ENCODE results near the gene NRARP. TPM values are rescaled to one million over a fixed set of nuclear protein-coding genes. Genes with fewer than 3 reads are reported as not detected.

Gene NRARP
- total and polyA plus RNA-seq, 2 of the 8 experiments (the other 6 are each of a cell fraction or from before 2014, with no cell fraction given): 32.5 to 37.2 TPM

- DNase-seq (ENCODE audit: low read depth in 1 of 2, low spot score in 2 of 2): no peak
- Histone ChIP-seq H3K79me1 (ENCODE audit: low read depth, low read length) (peaks cover 9% of the 10 kb centered on the region), H3K4me3 (ENCODE audit: extremely low read depth in 1 of 4, insufficient read depth in 2 of 4, low read depth in 3 of 4, low read length in 4 of 4) (no peak overlapping the region), H2BK5ac (ENCODE audit: low read depth, low read length) (no peak overlapping the region), H3K27me3 (replicated peaks in 1 of 4; ENCODE audit: control insufficient read depth in 3 of 4, extremely low read depth in 1 of 4, insufficient read depth in 3 of 4, low read length in 3 of 4) (peaks cover 0 to 7% (median 0%) of the 10 kb centered on the region in 4 experiments; a peak in 2 of 7 replicates), H2BK12ac (ENCODE audit: low read depth, low read length) (no peak overlapping the region), H3K9ac (replicated peaks in 1 of 4; ENCODE audit: extremely low read depth in 1 of 4, low read depth in 3 of 4, low read length in 3 of 4) (no peak overlapping the region), H2AK5ac (ENCODE audit: low read depth, low read length) (no peak overlapping the region), H4K8ac (ENCODE audit: extremely low read depth, insufficient read depth, low read length) (no peak overlapping the region), H3K56ac (replicated peaks; ENCODE audit: insufficient read length, low read depth, low read length) (no peak overlapping the region), H2BK20ac (ENCODE audit: low read length) (no peak overlapping the region), H3K4ac (replicated peaks; ENCODE audit: insufficient read length, low read depth, low read length) (no peak overlapping the region), H3K23me2 (ENCODE audit: low read depth, low read length) (peaks cover 14% of the 10 kb centered on the region; the same call in 1 of the 2 replicates), H3K23ac (ENCODE audit: insufficient read length) (no peak overlapping the region), H2BK15ac (ENCODE audit: low read length) (no peak overlapping the region), H4K91ac (replicated peaks; ENCODE audit: insufficient read length, low read length) (no peak overlapping the region), H2BK120ac (replicated peaks; ENCODE audit: low read depth, low read length) (no peak overlapping the region), H3K36me3 (ENCODE audit: control insufficient read depth in 2 of 4, insufficient read depth in 4 of 4, low read length in 3 of 4) (peaks cover 3 to 17% (median 12%) of the 10 kb centered on the region in 4 experiments; a peak in 6 of 8 replicates), H2AFZ (ENCODE audit: low read length) (no peak overlapping the region), H3K27ac (ENCODE audit: low read depth, low read length) (no peak overlapping the region), H4K5ac (ENCODE audit: insufficient read length, low read depth, low read length) (no peak overlapping the region), H3K79me2 (ENCODE audit: control insufficient read depth in 1 of 2, insufficient read depth in 2 of 2, low read length in 2 of 2) (peaks cover 0 to 13% of the 10 kb centered on the region in 2 experiments; a peak in 2 of 4 replicates), H3K14ac (ENCODE audit: insufficient read length) (no peak overlapping the region), H3K4me1 (replicated peaks in 1 of 4; ENCODE audit: control insufficient read depth in 3 of 4, insufficient read depth in 4 of 4, low read length in 3 of 4) (peaks cover 0 to 19% (median 15%) of the 10 kb centered on the region in 4 experiments; a peak in 5 of 7 replicates), H3K9me3 (ENCODE audit: insufficient read depth in 2 of 2, low read depth in 1 of 2, low read length in 1 of 2) (no peaks in the 10 kb centered on the region), H3K18ac (ENCODE audit: extremely low read depth, low read length) (no peak overlapping the region), H4K20me1 (replicated peaks in 1 of 2; ENCODE audit: control insufficient read depth in 1 of 2, insufficient read depth in 2 of 2, low read length in 2 of 2) (peaks cover 0 to 4% of the 10 kb centered on the region in 2 experiments), H3K4me2 (ENCODE audit: insufficient read depth in 1 of 2, low read depth in 2 of 2, low read length in 2 of 2) (no peak overlapping the region; a peak in 1 of 4 replicates)
- 97% methylated on average over 15 of the region's 15 CpGs; no CpG with 5 or more reads in 1 of the 2 experiments for WGBS, 2 experiments (ENCODE audit: extremely low coverage in 1 of 2, insufficient coverage in 1 of 2, insufficient read length in 1 of 2, insufficient replicate concordance in 2 of 2, low coverage in 1 of 2, low lambda C conversion rate in 2 of 2, missing lambda C conversion rate in 1 of 2)
- CTCF ChIA-PET (ENCODE audit: partially characterized antibody): interaction anchor here (1.0 to 4.7 kb wide), 11 partner anchors 9 to 231 kb away, joined by 3 to 13 read pairs (median 4); partner anchors contain the start of genes ABCA2 and RNF224
- POLR2A ChIA-PET (ENCODE audit: partially characterized antibody): interaction anchor here (0.7 to 69.9 kb wide), 5 partner anchors 0 to 59 kb away, joined by 3 to 1462 read pairs (median 5); partner anchors contain the start of genes CYSRT1, NDOR1, NELFB and RNF208
- FAIRE-seq: no peak
- TF ChIP-seq POU5F1 (IDR thresholded peaks at IDR 0.05; ENCODE audit: low read depth, low read length) (no peak), SUZ12 (IDR thresholded peaks at IDR 0.05; ENCODE audit: low read length) (no peak), CHD2 (IDR thresholded peaks at IDR 0.05; ENCODE audit: low read length) (no peak), RXRA (IDR thresholded peaks at IDR 0.05; ENCODE audit: insufficient read depth, low read depth, low read length) (no peak), EZH2 (IDR thresholded peaks at IDR 0.05; ENCODE audit: low read depth, low read length, severe bottlenecking) (no peak), CTBP2 (IDR thresholded peaks at IDR 0.05; ENCODE audit: borderline replicate concordance, insufficient read depth, insufficient read length, low read length) (no peak), POLR2A (IDR thresholded peaks at IDR 0.05; ENCODE audit: control extremely low read depth in 1 of 2, low read depth in 2 of 2, low read length in 2 of 2) (no peak), MAFK (IDR thresholded peaks at IDR 0.05; ENCODE audit: low read depth, low read length) (no peak), ATF2 (IDR thresholded peaks at IDR 0.05; ENCODE audit: low read length) (no peak), SAP30 (IDR thresholded peaks at IDR 0.05; ENCODE audit: insufficient read depth, insufficient replicate concordance, low read length) (no peak), GABPA (IDR thresholded peaks at IDR 0.05; ENCODE audit: borderline replicate concordance, insufficient read depth, low read length) (no peak)
Measured at GRCh38 chr9:137256856-137257255, 45.2 kb downstream of the NRARP start.
